Panc1 (cell line): ENCODE results near the gene PCDHGB4. TPM values are rescaled to one million over a fixed set of nuclear protein-coding genes. Genes with fewer than 3 reads are reported as not detected.

Experiments
- ATAC-seq: fragments of 200-7000 bp; cut with Tn5 transposase; 2 replicates; pipeline ENCODE4 v1.9.1; 2020; ENCODE audit warnings: mild to moderate bottlenecking, moderate library complexity
- BruUV-seq: library from RNA; stranded (reverse); fragments of 400-500 nt; replicated peaks from 2 replicates; lab custom pipeline; 2021; lab: Mats Ljungman, UMichigan
- CTCF ChIA-PET: fragments of 300-600 bp; sonication (Branson Sonifier 250); formaldehyde crosslinking; loops from one replicate; lab custom pipeline; 2022; ENCODE audit warnings: antibody characterized with exemption; lab: Charles Lee
- POLR2A ChIA-PET: fragments of 300-600 bp; sonication (Branson Sonifier 250); formaldehyde crosslinking; loops from one replicate; lab custom pipeline; 2022; ENCODE audit warnings: antibody characterized with exemption; lab: Charles Lee
- DNase-seq: peaks from one replicate; pipeline ENCODE4 v3.0.0-alpha.2; 2010; ENCODE audit warnings: low read depth, low spot score
- H3K27ac ChIP-seq: 2 replicates; pipeline ENCODE4 v1.5.1; 2011; ENCODE audit warnings: mild to moderate bottlenecking, low read length, inconsistent platforms
- H3K27me3 ChIP-seq: fragments of 200-500 bp; sonication (Bioruptor generic); 2 replicates; pipeline ENCODE4 v1.6.0; 2014; ENCODE audit warnings: low read length, inconsistent platforms; ENCODE audit not compliant: control insufficient read depth, insufficient read depth
- H3K36me3 ChIP-seq: fragments of 200-500 bp; sonication (Bioruptor generic); 2 replicates; pipeline ENCODE4 v1.5.1; 2014; ENCODE audit warnings: inconsistent platforms, mild to moderate bottlenecking, low read length, moderate library complexity; ENCODE audit not compliant: control insufficient read depth, insufficient read depth
- H3K4me1 ChIP-seq: 2 replicates; pipeline ENCODE4 v1.5.1; 2011; ENCODE audit warnings: inconsistent platforms, mild to moderate bottlenecking, low read length, moderate library complexity; ENCODE audit not compliant: control insufficient read depth, insufficient read depth
- H3K4me3 ChIP-seq, 2 experiments: 2 replicates each; pipeline ENCODE4 v1.5.1; 2011 to 2012; ENCODE audit warnings: low read depth in 2 of 2, low read length in 2 of 2, mild to moderate bottlenecking in 2 of 2, inconsistent platforms in 1 of 2, moderate library complexity in 1 of 2
- H3K9me3 ChIP-seq: fragments of 200-500 bp; sonication (Bioruptor generic); 2 replicates; pipeline ENCODE4 v1.5.1; 2014; ENCODE audit warnings: low read depth, mild to moderate bottlenecking, inconsistent platforms, low read length, moderate library complexity; ENCODE audit not compliant: control insufficient read depth, insufficient read depth
- CTCF ChIP-seq: fragments of 450-650 bp; IDR thresholded peaks from 2 replicates; pipeline ENCODE4 v1.5.1; 2017; ENCODE audit warnings: mild to moderate bottlenecking
- POLR2AphosphoS5 ChIP-seq: IDR thresholded peaks from 2 replicates; pipeline ENCODE4 v1.6.1; 2012; ENCODE audit warnings: mild to moderate bottlenecking, low read depth, low read length, moderate library complexity
- REST ChIP-seq, 2 experiments: IDR thresholded peaks; 2 replicates each; pipeline ENCODE4 v1.6.1; 2011 to 2012; ENCODE audit warnings: low read depth in 2 of 2, control low read depth in 1 of 2, low read length in 1 of 2, mild to moderate bottlenecking in 1 of 2, moderate library complexity in 1 of 2; ENCODE audit not compliant: insufficient read depth in 1 of 2
- SIN3A ChIP-seq: IDR thresholded peaks from 2 replicates; pipeline ENCODE4 v1.6.1; 2012; ENCODE audit warnings: low read depth, mild to moderate bottlenecking, low read length, moderate library complexity, borderline replicate concordance; ENCODE audit not compliant: insufficient read depth
- TCF7L2 ChIP-seq: IDR thresholded peaks from 2 replicates; pipeline ENCODE4 v1.6.1; 2011; ENCODE audit warnings: mild to moderate bottlenecking, low read depth, low read length, inconsistent platforms
- in situ Hi-C: cut with HindIII; loops from 2 replicates; pipeline ENCODE4 v1.10.0; 2016; ENCODE audit warnings: low sequenced_read_pairs, low pct_unique_long_range_greater_than_20kb
- intact Hi-C: fragments of 100-400 bp; cut with micrococcal nuclease; formaldehyde crosslinking; loops from one replicate; pipeline ENCODE4 v1.10.0; 2022; ENCODE audit not compliant: unreplicated experiment
- total RNA-seq: library from RNA; stranded (reverse); gene quantifications from one replicate; pipeline ENCODE4 v1.2.1, GENCODE V29; 2021; ENCODE audit not compliant: unreplicated experiment

Gene PCDHGB4
- total RNA-seq, 1 experiment from 2014 or later = 0.21 TPM

- peak; percentile 85 for ATAC-seq
- Histone ChIP-seq H3K27ac (no peak within 1 kb of the TSS), H3K4me1 (no peaks in the 10 kb centered on the region), H3K4me3 (peak within 1 kb of the TSS; percentile 41 to 82), H3K9me3 (peaks cover 13% of the 10 kb centered on the region; the same call in 1 of the 2 replicates), H3K27me3 (no peaks in the 10 kb centered on the region), H3K36me3 (no peaks in the 10 kb centered on the region)
- DNase-seq = peak; percentile 39
- CTCF ChIA-PET = interaction anchor here (0.6 to 1.0 kb wide), 4 partner anchors 53 to 266 kb away, joined by 3 to 6 read pairs (median 3); partner anchors contain the start of genes PCDHB14, PCDHB2, PCDHGA10 and PCDHGB7
- POLR2A ChIA-PET = no interaction called here
- TF ChIP-seq TCF7L2 (no peak), POLR2AphosphoS5 (no peak), SIN3A (no peak), REST (IDR thresholded peaks at IDR 0.05; ENCODE audit: insufficient read depth in 1 of 2, low read depth in 2 of 2, low read length in 1 of 2) (no peak), CTCF (peak; percentile 75)
- in situ Hi-C loops (no loop called here), intact Hi-C loops (loop anchor here (2.0 to 10.0 kb wide), 3 partner anchors 55 to 203 kb away; partner anchors contain the start of genes PCDHGA10 and PCDHGB7)
- TSS peak; percentile 59 for BruUV-seq
Measured at GRCh38 chr5:141359790-141360426, 27.6 kb upstream of the PCDHGB4 start, which contains the start of gene PCDHGB2. Gene PCDHGB2, plus strand, starts transcription at chr5:141359994. Its CDS starts 142 bp downstream, at chr5:141360136.

GRCh38 chr5:141360685-141361084, 26.8 kb upstream of the PCDHGB4 start:
- H3K4me3 ChIP-seq = peak overlapping the region in 1 of 2 experiments; percentile 82; a peak in 3 of 4 replicates
- H3K9me3 ChIP-seq = peaks cover 13% of the 10 kb centered on the region; the same call in 1 of the 2 replicates
- no peaks in the 10 kb centered on the region for H3K36me3 ChIP-seq
- TF ChIP-seq REST (IDR thresholded peaks at IDR 0.05; ENCODE audit: insufficient read depth in 1 of 2, low read depth in 2 of 2, low read length in 1 of 2) (no peak), POLR2AphosphoS5 (no peak), SIN3A (no peak), TCF7L2 (no peak), CTCF (no peak)
- ATAC-seq (no peak), DNase-seq (no peak)
- in situ Hi-C loops (no loop called here), intact Hi-C loops (loop anchor here (10.0 kb wide), 1 partner anchor 54 kb away; the partner anchor contains the start of genes PCDHGA10 and PCDHGB7)
- POLR2A ChIA-PET = no interaction called here
- no peak overlapping the region for H3K27ac ChIP-seq
- H3K4me1 ChIP-seq = no peaks in the 10 kb centered on the region
- CTCF ChIA-PET = interaction anchor here (0.6 to 1.0 kb wide), 3 partner anchors 52 to 137 kb away, joined by 3 to 6 read pairs (median 3); partner anchors contain the start of genes PCDHB14, PCDHGA10 and PCDHGB7
- no peaks in the 10 kb centered on the region for H3K27me3 ChIP-seq
- BruUV-seq = no TSS peak
